ENCODE data around the gene RNF213. TPM values are rescaled to one million over a fixed set of nuclear protein-coding genes. Genes with fewer than 3 reads are reported as not detected.

RNF213 gene
- total RNA-seq, 2 donors from 2014 or later: 150 to 174 TPM

- H3K4me1 ChIP-seq (ENCODE audit: control insufficient read depth in 1 of 2, low read depth in 2 of 2): peaks cover 0 to 4% of the 10 kb centered on the region in 2 donors
- ATAC-seq (ENCODE audit: insufficient number of reproducible peaks, low FRiP score, low read depth): no peak
- peaks cover 29% of the 10 kb centered on the region for H3K36me3 ChIP-seq
- H3K9me3 ChIP-seq: no peaks in the 10 kb centered on the region
- H3K27me3 ChIP-seq (replicated peaks; ENCODE audit: insufficient read depth): no peaks in the 10 kb centered on the region
- no peak for DNase-seq (ENCODE audit: low spot score)
- H3K27ac ChIP-seq: no peak overlapping the region
- no peak for TF ChIP-seq CTCF (IDR thresholded peaks at IDR 0.05)
- H3K4me3 ChIP-seq: no peak overlapping the region
These were observed 11.6 kb upstream of the RNF213 start for GRCh38 chr17:80248894-80249710.

DNA sequence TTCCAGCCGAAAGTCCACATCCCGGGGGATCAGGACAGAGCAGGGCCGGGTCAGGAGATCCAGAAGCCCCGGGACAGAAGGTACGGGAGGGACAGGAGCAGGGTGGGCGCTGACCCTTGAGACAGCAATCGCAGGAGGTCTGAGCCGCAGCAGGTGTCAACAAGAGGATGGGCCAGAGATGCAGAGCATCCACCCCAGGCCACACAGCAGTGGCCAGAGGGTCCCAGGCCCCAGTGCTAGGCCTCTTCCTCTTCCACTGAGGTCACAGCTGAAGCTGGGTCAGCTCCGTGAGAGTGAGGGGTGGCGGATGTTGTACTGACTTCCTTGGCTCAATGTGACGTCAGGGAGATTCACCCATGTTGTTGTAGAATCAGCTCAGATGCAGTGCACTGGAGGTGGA lies 8.7 kb upstream of the RNF213 start:
- Histone ChIP-seq H3K4me1 (ENCODE audit: control insufficient read depth in 1 of 2, low read depth in 2 of 2) (peaks cover 15 to 18% of the 10 kb centered on the region in 2 donors), H3K36me3 (peaks cover 12% of the 10 kb centered on the region), H3K27ac (no peak overlapping the region), H3K4me3 (no peak overlapping the region), H3K9me3 (no peaks in the 10 kb centered on the region), H3K27me3 (replicated peaks; ENCODE audit: insufficient read depth) (no peaks in the 10 kb centered on the region)
- TF ChIP-seq CTCF (IDR thresholded peaks at IDR 0.05): no peak
- DNase-seq (ENCODE audit: low spot score): no peak
- ATAC-seq (ENCODE audit: insufficient number of reproducible peaks, low FRiP score, low read depth): no peak

- Histone ChIP-seq H3K27me3 (replicated peaks; ENCODE audit: insufficient read depth) (no peaks in the 10 kb centered on the region), H3K9me3 (no peaks in the 10 kb centered on the region), H3K27ac (no peak overlapping the region), H3K4me1 (ENCODE audit: control insufficient read depth in 1 of 2, low read depth in 2 of 2) (peaks cover 15 to 18% of the 10 kb centered on the region in 2 donors), H3K4me3 (no peak overlapping the region), H3K36me3 (peaks cover 12% of the 10 kb centered on the region)
- DNase-seq (ENCODE audit: low spot score) (no peak), ATAC-seq (ENCODE audit: insufficient number of reproducible peaks, low FRiP score, low read depth) (no peak)
- TF ChIP-seq CTCF (IDR thresholded peaks at IDR 0.05): no peak
These were observed 7.8 kb upstream of the RNF213 start for GRCh38 chr17:80252871-80253270.

DNA sequence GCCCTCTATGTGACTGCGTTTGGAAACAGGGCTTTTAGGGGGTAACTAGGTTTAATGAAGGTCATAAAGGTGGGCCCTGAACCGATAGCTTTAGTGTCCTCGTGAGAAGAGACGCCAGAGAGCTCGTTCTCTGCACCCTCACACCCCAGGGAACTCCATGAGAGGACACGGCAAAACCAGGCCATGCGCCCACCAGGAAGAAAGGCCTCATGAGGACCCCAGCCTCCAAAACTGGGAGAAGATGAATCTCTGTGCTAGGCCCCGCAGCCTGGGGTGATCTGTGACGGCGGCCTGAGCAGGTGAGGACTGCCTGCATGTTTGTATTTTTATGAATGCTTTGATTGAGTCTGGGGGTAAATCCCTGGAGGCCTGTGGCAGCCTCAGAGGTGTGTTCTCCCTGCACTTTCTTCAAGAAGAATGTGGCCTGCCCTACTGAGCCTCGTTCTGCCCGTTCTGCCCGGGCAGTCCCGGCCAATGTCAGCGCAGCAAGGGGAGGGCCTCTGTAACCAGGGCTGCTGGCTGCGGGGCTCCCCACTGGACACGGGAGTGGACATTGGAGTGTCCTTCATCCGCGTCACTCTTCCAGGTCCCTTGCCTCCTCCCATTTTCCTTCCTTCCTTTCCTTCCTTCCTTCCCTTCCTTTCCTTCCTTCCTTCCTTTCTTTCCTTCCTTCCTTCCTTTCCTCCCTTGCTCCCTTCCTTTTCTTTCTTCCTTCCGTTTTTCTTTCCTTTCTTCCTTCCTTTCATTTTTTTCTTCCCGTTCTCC lies 6.8 kb upstream of the RNF213 start:
- Histone ChIP-seq H3K27me3 (replicated peaks; ENCODE audit: insufficient read depth) (no peaks in the 10 kb centered on the region), H3K9me3 (no peaks in the 10 kb centered on the region), H3K27ac (peak overlapping the region; percentile 76 to 93), H3K36me3 (peaks cover 12% of the 10 kb centered on the region), H3K4me3 (no peak overlapping the region), H3K4me1 (ENCODE audit: control insufficient read depth in 1 of 2, low read depth in 2 of 2) (peaks cover 15 to 20% of the 10 kb centered on the region in 2 donors)
- TF ChIP-seq CTCF (IDR thresholded peaks at IDR 0.05): no peak
- ATAC-seq (ENCODE audit: insufficient number of reproducible peaks, low FRiP score, low read depth): no peak
- DNase-seq (ENCODE audit: low spot score): no peak
